Liver (tissue), 3 donors: Measurements from ENCODE around the gene LRRFIP2.

ENCODE experiments used
- CTCF ChIP-seq: fragments of 150-350 bp; IDR thresholded peaks from 2 replicates; pipeline ENCODE4 v1.5.1; 2017; ENCODE audit warnings: improper control_type of control experiment, low read depth, low read length; ENCODE audit not compliant: missing input control
- FOXA2 ChIP-seq: IDR thresholded peaks from 2 replicates; pipeline ENCODE4 v1.6.1; 2016; ENCODE audit warnings: antibody characterized with exemption
- GABPA ChIP-seq, 2 donors: IDR thresholded peaks in 1 of 2; conservative IDR thresholded peaks in 1 of 2; 2 replicates each; pipeline ENCODE4 v1.6.1; 2016; ENCODE audit warnings: antibody characterized with exemption in 2 of 2, mild to moderate bottlenecking in 1 of 2, moderate library complexity in 1 of 2
- HNF4G ChIP-seq: IDR thresholded peaks from 2 replicates; pipeline ENCODE4 v1.6.1; 2016; ENCODE audit warnings: antibody characterized with exemption
- JUND ChIP-seq, 2 donors: IDR thresholded peaks; 2 replicates each; pipeline ENCODE4 v1.6.1; 2016; ENCODE audit warnings: antibody characterized with exemption in 2 of 2
- MAX ChIP-seq: IDR thresholded peaks from 2 replicates; pipeline ENCODE4 v1.6.1; 2016; ENCODE audit warnings: antibody characterized with exemption
- NR2F2 ChIP-seq: IDR thresholded peaks from 2 replicates; pipeline ENCODE4 v1.6.1; 2016; ENCODE audit warnings: antibody characterized with exemption
- RAD21 ChIP-seq, 2 donors: IDR thresholded peaks; 2 replicates each; pipeline ENCODE4 v1.6.1; 2016; ENCODE audit warnings: antibody characterized with exemption in 2 of 2, mild to moderate bottlenecking in 2 of 2
- REST ChIP-seq: IDR thresholded peaks from 2 replicates; pipeline ENCODE4 v1.6.1; 2016; ENCODE audit warnings: antibody characterized with exemption, mild to moderate bottlenecking
- RXRA ChIP-seq, 2 donors: IDR thresholded peaks; 2 replicates each; pipeline ENCODE4 v1.6.1; 2017 to 2018; ENCODE audit warnings: antibody characterized with exemption in 2 of 2, mild to moderate bottlenecking in 1 of 2
- SP1 ChIP-seq: IDR thresholded peaks from 2 replicates; pipeline ENCODE4 v1.6.1; 2018; ENCODE audit warnings: antibody characterized with exemption, mild to moderate bottlenecking
- TAF1 ChIP-seq: conservative IDR thresholded peaks from 2 replicates; pipeline ENCODE4 v1.6.1; 2016; ENCODE audit warnings: antibody characterized with exemption, mild to moderate bottlenecking
- YY1 ChIP-seq: IDR thresholded peaks from 2 replicates; pipeline ENCODE4 v1.6.1; 2016; ENCODE audit warnings: antibody characterized with exemption, mild to moderate bottlenecking
- donor health status: healthy.
- donor health status: healthy.

- no peak for TF ChIP-seq CTCF
- no peak for TF ChIP-seq YY1
- no peak for TF ChIP-seq RAD21 (IDR thresholded peaks at IDR 0.05)
- no peak for TF ChIP-seq MAX
- TF ChIP-seq SP1 = no peak
- TF ChIP-seq HNF4G = no peak
- TF ChIP-seq GABPA (IDR thresholded peaks at IDR 0.05 in 1 of 2, conservative IDR thresholded peaks at IDR 0.05 in 1 of 2) = no peak
- TF ChIP-seq JUND (IDR thresholded peaks at IDR 0.05) = no peak
- TF ChIP-seq TAF1 = no peak
- TF ChIP-seq REST = no peak
- TF ChIP-seq FOXA2 = no peak
- TF ChIP-seq NR2F2 = no peak
- TF ChIP-seq RXRA (IDR thresholded peaks at IDR 0.05) = no peak
Observed at GRCh38 chr3:37125195-37126073, 48.9 kb downstream of the LRRFIP2 start.
